HG02571 (cell line): ENCODE results near the gene PAX5.
"Not testable (repeated sequence)": the region's sequence is repeated elsewhere in the genome, so short reads cannot be mapped to it uniquely, and the experiment has no call there.

Source experiments
- ATAC-seq: cut with Tn5 transposase; IDR thresholded peaks from one replicate; pipeline ENCODE4 v1.9.1; 2021; ENCODE audit warnings: mild to moderate bottlenecking, moderate library complexity; ENCODE audit not compliant: unreplicated experiment

Gene PAX5

GRCh38 chr9:36888551-36888950, 145.5 kb downstream of the PAX5 start:
- no peak for ATAC-seq

GRCh38 chr9:36884721-36885120, 149.3 kb downstream of the PAX5 start:
- no peak for ATAC-seq

GRCh38 chr9:36882594-36882993, 151.5 kb downstream of the PAX5 start:
- no peak for ATAC-seq

GRCh38 chr9:36881743-36882441, 152.2 kb downstream of the PAX5 start:
- ATAC-seq: no peak

- ATAC-seq: no peak
Observed at GRCh38 chr9:36881316-36881715, 152.8 kb downstream of the PAX5 start.

GRCh38 chr9:36880075-36880474, 154.0 kb downstream of the PAX5 start:
- no peak for ATAC-seq

- peak; percentile 60 for ATAC-seq
Observed at GRCh38 chr9:36878986-36879982, 154.8 kb downstream of the PAX5 start.

- ATAC-seq: no peak
Observed at GRCh38 chr9:36877239-36877638, 156.8 kb downstream of the PAX5 start.

- ATAC-seq: no peak
Observed at GRCh38 chr9:36876056-36876455, 158.0 kb downstream of the PAX5 start.

GRCh38 chr9:36874921-36875320, 159.1 kb downstream of the PAX5 start:
- ATAC-seq: no peak

- no peak for ATAC-seq
Observed at GRCh38 chr9:36874261-36874660, 159.8 kb downstream of the PAX5 start.

- peak; percentile 61 for ATAC-seq
Observed at GRCh38 chr9:36873247-36873875, 160.7 kb downstream of the PAX5 start.

- ATAC-seq: no peak
Observed at GRCh38 chr9:36872641-36873040, 161.4 kb downstream of the PAX5 start.

- ATAC-seq: no peak
Observed at GRCh38 chr9:36871606-36872005, 162.5 kb downstream of the PAX5 start.

- no peak for ATAC-seq
Observed at GRCh38 chr9:36870960-36871359, 163.1 kb downstream of the PAX5 start.

GRCh38 chr9:36869605-36870004, 164.5 kb downstream of the PAX5 start:
- ATAC-seq: not testable (repeated sequence)

GRCh38 chr9:36868586-36869282, 165.3 kb downstream of the PAX5 start:
- ATAC-seq: no peak

GRCh38 chr9:36867672-36868471, 166.2 kb downstream of the PAX5 start:
- ATAC-seq: no peak

- no peak for ATAC-seq
Observed at GRCh38 chr9:36867241-36867640, 166.8 kb downstream of the PAX5 start.

GRCh38 chr9:36866840-36867239, 167.2 kb downstream of the PAX5 start:
- no peak for ATAC-seq
